Heart left ventricle (tissue), 13 donors: ENCODE data around the gene CDK18.

ENCODE experiments used
- POLR2A ChIP-seq, 2 donors: fragments of 450-650 bp; IDR thresholded peaks; one replicate each; pipeline ENCODE4 v1.6.1; 2017; ENCODE audit warnings: antibody characterized with exemption in 2 of 2, mild to moderate bottlenecking in 2 of 2, moderate library complexity in 2 of 2
- TF ChIP-seq, protein P1 (sequence below), 12 donors: fragments of 200-600 bp; sonication (generic) in 4 of 12; IDR thresholded peaks; one replicate each; pipeline versions ENCODE4 v1.5.0 to v1.8.0; 2018 to 2022; ENCODE audit warnings: antibody characterized with exemption in 12 of 12, mild to moderate bottlenecking in 5 of 12
- donor health status: ischemic (EF 13 %, LVEDD 7.1; RV severe dilation, severe dysfunction).
- donor health status: DM: no; HTN: yes; CAD: no.
- donor health status: DM: no; HTN: no; CAD: no.
- donor health status: ischemic (EF 25% LVEDD 6.9; RV normal size, moderate dysfunction).
- donor health status: ischemic (EF 25% LVEDD 5.7; RV mildly dilated, moderate dysfunction).
- donor health status: ischemic (EF 35%, LVEDD 5.7; RV mildly dilated, moderate dysfunction).
- donor health status: nonischemic (EF 11% LVEDD 7.7; RV severe dilation, severe dysfunction).
- donor health status: DM: yes; HTN: yes; CAD: no.
- donor health status: PGD.
- donor health status: ischemic (EF 29% LVEDD 5.4; RV normal size, mild dysfunction).
- donor health status: nonischemic (EF 23%, LVEDD 6.1; RV moderate dilation, normal function).

DNA sequence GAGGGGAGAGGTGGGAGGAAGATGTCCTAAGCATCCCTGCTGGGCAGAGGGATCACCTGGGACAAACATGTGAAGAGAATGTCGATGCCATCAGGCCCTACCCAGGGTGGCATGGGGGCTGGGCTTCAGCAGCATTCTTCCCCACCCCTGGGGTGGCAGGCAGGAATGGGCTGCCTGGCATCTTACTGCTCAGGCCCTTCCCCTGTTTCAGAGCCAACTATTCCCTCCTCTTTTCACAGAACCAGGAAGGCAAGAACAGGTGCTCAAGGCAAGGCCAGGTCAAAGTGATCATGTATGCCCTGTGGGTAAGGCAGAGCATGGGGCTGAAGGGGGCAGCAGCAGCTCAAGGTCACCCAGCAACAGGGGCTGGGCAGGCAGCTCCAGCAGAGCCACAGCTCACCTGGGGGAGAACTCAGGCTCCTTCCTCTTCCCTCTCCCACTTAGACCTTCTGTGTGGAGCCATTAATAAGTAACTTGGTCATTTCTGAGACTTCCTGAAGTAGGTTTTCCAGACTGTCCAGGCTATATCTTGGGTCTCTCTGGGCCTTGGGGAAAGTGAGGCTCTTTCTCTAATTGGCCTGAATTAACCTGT lies 70.9 kb downstream of the CDK18 start:
- TF ChIP-seq, protein P1, sequence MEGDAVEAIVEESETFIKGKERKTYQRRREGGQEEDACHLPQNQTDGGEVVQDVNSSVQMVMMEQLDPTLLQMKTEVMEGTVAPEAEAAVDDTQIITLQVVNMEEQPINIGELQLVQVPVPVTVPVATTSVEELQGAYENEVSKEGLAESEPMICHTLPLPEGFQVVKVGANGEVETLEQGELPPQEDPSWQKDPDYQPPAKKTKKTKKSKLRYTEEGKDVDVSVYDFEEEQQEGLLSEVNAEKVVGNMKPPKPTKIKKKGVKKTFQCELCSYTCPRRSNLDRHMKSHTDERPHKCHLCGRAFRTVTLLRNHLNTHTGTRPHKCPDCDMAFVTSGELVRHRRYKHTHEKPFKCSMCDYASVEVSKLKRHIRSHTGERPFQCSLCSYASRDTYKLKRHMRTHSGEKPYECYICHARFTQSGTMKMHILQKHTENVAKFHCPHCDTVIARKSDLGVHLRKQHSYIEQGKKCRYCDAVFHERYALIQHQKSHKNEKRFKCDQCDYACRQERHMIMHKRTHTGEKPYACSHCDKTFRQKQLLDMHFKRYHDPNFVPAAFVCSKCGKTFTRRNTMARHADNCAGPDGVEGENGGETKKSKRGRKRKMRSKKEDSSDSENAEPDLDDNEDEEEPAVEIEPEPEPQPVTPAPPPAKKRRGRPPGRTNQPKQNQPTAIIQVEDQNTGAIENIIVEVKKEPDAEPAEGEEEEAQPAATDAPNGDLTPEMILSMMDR (IDR thresholded peaks at IDR 0.05) = no peak
- TF ChIP-seq POLR2A (IDR thresholded peaks at IDR 0.05) = no peak
